Ascending aorta (tissue), 2 donors: Measurements from ENCODE around the gene RXRA. TPM values are rescaled to one million over a fixed set of nuclear protein-coding genes. Genes with fewer than 3 reads are reported as not detected.
A peak's percentile ranks its signal among the peaks of the same experiment; 100 is the strongest.

ENCODE experiments used
- DNase-seq, 2 donors: peaks; one replicate each; pipeline ENCODE4 v3.0.0-alpha.2; 2019; ENCODE audit warnings: low spot score in 2 of 2
- H3K27ac ChIP-seq, 2 donors: fragments of 200-600 bp; sonication (generic); one replicate each; pipeline ENCODE4 v1.5.1; 2016 to 2017; ENCODE audit warnings: mild to moderate bottlenecking in 1 of 2
- H3K27me3 ChIP-seq: fragments of 200-600 bp; sonication (generic); one replicate; pipeline ENCODE4 v1.5.1; 2017
- H3K36me3 ChIP-seq, 2 donors: fragments of 200-600 bp; sonication (generic); one replicate each; pipeline ENCODE4 v1.5.1; 2016
- H3K4me1 ChIP-seq, 2 donors: fragments of 200-600 bp; sonication (generic); one replicate each; pipeline ENCODE4 v1.5.1; 2016 to 2017; ENCODE audit warnings: mild to moderate bottlenecking in 1 of 2
- H3K4me3 ChIP-seq, 2 donors: fragments of 200-600 bp; sonication (generic); one replicate each; pipeline ENCODE4 v1.5.1; 2016 to 2017; ENCODE audit warnings: mild to moderate bottlenecking in 1 of 2
- H3K9me3 ChIP-seq, 2 donors: fragments of 200-600 bp; sonication (generic); one replicate each; pipeline ENCODE4 v1.5.1; 2016
- intact Hi-C: fragments of 100-400 bp; cut with DNase I; formaldehyde crosslinking; loops from one replicate; pipeline ENCODE4 v1.15.1; 2023
- total RNA-seq: library from RNA; depleted of rRNA; stranded (reverse); fragments of >200 nt; gene quantifications from one replicate; pipeline ENCODE4 v1.1.0, GENCODE V29; 2016
- TF ChIP-seq, protein P1 (sequence below), 3 experiments: fragments of 200-600 bp in 2 of 3; fragments of 450-650 bp in 1 of 3; sonication (generic) in 2 of 3; IDR thresholded peaks; one replicate each; pipeline ENCODE4 v1.5.1; 2016 to 2019; ENCODE audit warnings: antibody characterized with exemption in 3 of 3, mild to moderate bottlenecking in 1 of 3, moderate library complexity in 1 of 3

RXRA gene
- total RNA-seq, 1 donor from 2014 or later, result 64.1 TPM

DNA sequence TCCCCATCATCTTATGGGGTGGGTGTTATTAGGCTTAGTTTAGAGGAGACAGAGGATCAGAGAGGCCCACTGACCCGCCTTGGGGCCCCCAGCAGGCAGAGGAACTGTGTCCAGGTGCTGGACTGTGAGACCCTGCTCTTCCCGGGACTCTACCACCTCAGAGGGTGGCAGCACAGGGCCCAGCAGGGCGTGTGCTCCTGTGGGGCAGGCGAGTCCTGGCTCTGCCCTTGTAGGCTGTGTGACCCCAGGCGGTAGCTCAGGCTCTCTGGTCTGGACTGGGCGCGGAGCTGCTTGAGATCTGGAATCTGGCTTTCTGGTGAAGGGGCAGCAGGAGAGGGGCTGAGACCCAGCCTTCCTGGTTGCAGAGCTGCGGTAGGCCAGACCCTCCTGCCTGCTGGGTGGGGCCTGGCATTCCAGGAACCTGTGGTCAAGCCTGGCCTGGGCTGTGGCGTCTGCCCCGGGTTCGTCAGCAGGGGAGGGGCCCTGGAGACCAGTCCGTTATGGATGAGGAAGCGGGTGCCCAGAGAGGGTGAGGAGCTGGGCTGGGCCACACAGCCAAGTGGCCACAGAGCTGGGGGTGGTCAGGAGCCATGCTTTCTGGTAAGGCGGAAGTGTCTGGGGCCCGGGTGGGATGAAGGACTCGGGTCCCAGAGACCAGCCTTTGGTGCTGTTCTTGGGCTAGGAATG is 46.5 kb downstream of the RXRA start:
- DNase-seq, result peak; percentile 43 to 79
- H3K9me3 ChIP-seq, result no peaks in the 10 kb centered on the region
- intact Hi-C loops, result no loop called here
- no peak overlapping the region for H3K4me3 ChIP-seq
- H3K4me1 ChIP-seq, result peaks cover 29 to 63% of the 10 kb centered on the region in 2 donors
- no peaks in the 10 kb centered on the region for H3K36me3 ChIP-seq
- TF ChIP-seq, protein P1, sequence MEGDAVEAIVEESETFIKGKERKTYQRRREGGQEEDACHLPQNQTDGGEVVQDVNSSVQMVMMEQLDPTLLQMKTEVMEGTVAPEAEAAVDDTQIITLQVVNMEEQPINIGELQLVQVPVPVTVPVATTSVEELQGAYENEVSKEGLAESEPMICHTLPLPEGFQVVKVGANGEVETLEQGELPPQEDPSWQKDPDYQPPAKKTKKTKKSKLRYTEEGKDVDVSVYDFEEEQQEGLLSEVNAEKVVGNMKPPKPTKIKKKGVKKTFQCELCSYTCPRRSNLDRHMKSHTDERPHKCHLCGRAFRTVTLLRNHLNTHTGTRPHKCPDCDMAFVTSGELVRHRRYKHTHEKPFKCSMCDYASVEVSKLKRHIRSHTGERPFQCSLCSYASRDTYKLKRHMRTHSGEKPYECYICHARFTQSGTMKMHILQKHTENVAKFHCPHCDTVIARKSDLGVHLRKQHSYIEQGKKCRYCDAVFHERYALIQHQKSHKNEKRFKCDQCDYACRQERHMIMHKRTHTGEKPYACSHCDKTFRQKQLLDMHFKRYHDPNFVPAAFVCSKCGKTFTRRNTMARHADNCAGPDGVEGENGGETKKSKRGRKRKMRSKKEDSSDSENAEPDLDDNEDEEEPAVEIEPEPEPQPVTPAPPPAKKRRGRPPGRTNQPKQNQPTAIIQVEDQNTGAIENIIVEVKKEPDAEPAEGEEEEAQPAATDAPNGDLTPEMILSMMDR (IDR thresholded peaks at IDR 0.05), result no peak
- H3K27me3 ChIP-seq, result no peaks in the 10 kb centered on the region
- H3K27ac ChIP-seq, result peak overlapping the region in 1 of 2 donors; percentile 43

DNA sequence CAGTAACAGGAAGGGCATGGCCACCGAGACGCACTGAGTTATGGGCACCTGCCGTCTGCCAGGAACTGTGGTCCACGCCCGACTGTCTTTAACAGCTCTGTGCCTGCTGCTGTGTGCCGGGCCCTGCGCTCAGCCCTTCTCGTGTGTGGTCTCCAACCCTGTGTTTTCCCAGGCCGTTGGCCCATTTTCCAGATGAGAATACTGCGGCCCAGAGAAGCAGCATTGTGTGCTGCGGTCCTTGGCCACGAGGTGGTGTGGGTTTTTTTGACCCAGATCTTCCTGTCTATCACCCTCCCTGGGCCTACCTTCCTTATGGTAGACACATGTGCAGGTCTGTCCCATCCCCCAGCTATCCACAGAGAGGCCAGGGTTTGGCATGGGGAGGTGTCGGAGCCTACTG is 47.0 kb downstream of the RXRA start:
- intact Hi-C loops, result no loop called here
- no peaks in the 10 kb centered on the region for H3K27me3 ChIP-seq
- no peaks in the 10 kb centered on the region for H3K36me3 ChIP-seq
- H3K9me3 ChIP-seq, result no peaks in the 10 kb centered on the region
- H3K27ac ChIP-seq, result peak overlapping the region in 1 of 2 donors; percentile 89
- H3K4me3 ChIP-seq, result no peak overlapping the region
- TF ChIP-seq, protein P1 (IDR thresholded peaks at IDR 0.05), result no peak
- H3K4me1 ChIP-seq, result peaks cover 34 to 63% of the 10 kb centered on the region in 2 donors
- DNase-seq, result no peak

DNA sequence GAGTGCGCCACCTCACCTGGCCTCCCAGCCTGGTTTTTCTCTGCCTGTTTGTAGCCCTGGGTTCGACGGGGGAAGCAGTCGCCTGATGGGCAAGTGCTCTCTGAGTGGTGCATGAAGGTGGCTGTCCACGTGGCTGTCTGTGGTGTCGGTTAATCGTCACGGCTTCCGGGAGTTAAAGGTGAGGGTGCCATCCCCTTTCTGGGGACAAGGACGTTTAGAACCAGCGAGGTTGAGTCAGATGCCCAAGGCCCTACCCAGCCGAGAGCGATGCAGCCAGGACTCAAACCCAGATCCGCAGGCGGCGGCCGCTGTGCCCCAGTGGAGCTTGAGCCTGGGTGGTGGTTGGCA is 47.7 kb downstream of the RXRA start:
- H3K27me3 ChIP-seq, result no peaks in the 10 kb centered on the region
- intact Hi-C loops, result no loop called here
- H3K4me3 ChIP-seq, result no peak overlapping the region
- no peaks in the 10 kb centered on the region for H3K9me3 ChIP-seq
- TF ChIP-seq, protein P1 (IDR thresholded peaks at IDR 0.05), result no peak
- H3K27ac ChIP-seq, result peak overlapping the region; percentile 85 to 89
- peaks cover 41 to 69% of the 10 kb centered on the region in 2 donors for H3K4me1 ChIP-seq
- H3K36me3 ChIP-seq, result no peaks in the 10 kb centered on the region
- DNase-seq, result no peak

DNA sequence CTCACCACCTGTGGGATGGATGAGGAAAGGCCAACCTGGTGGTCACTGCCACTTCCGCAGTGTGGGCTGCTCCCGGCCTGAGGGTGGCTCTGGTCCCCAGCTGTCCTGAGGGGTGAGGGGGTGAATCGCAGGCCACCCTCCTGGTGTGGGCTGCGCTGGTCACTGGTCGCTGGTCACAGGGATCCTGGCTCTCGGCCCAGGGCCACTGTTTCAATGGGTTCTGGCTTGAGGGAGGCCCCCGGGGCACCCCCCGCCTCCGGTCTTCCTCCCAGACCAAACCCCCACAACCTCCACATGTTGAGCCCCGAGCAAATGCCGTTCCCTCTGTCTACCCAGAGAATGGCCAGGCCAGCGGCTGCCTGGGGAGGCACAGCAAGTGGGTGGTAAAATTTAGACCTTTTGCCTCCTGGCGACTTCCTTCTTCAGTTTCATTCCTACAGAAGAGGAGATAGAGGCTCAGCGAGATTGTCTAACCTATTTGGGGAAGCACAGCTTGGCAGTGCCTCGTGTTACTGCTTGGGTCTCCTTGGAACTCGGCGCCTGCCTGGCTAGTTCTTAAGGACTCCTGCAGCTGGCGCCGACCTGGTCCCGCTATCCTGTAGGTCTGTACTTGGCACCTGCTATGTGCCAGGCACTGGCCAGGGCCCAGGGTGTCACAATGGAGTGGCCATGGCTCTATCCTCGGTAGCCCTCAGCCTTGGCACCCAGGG is 48.2 kb downstream of the RXRA start:
- Histone ChIP-seq H3K9me3 (no peaks in the 10 kb centered on the region), H3K36me3 (no peaks in the 10 kb centered on the region), H3K4me1 (peaks cover 45 to 75% of the 10 kb centered on the region in 2 donors), H3K4me3 (peak overlapping the region in 1 of 2 donors; percentile 35), H3K27ac (peak overlapping the region; percentile 85 to 89), H3K27me3 (no peaks in the 10 kb centered on the region)
- no peak for DNase-seq
- intact Hi-C loops, result loop anchor here (5.0 kb wide), 1 partner anchor 68 kb away; no protein-coding TSS in a partner anchor
- TF ChIP-seq, protein P1 (IDR thresholded peaks at IDR 0.05), result no peak

DNA sequence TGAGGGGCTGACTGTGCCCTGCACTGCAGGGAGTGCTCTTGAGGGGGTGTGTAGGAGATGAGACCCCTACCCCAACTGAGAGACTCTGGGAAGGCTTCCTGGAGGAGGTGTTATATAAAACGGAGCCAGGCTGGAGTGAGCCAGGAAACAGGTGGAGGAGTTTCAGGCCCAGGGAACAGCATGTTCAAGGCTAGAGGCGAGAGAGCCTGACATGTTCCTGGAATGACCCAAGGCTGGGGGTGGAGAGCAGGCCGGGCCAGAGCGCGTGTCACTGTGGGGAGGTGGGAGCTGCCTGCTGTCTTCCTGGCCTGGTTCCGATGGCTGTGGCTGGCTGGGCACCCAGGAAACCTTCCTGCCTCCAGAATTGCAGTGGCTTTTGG is 48.7 kb downstream of the RXRA start:
- Histone ChIP-seq H3K4me3 (peak overlapping the region; percentile 35 to 38), H3K27me3 (no peaks in the 10 kb centered on the region), H3K9me3 (no peaks in the 10 kb centered on the region), H3K4me1 (peaks cover 45 to 80% of the 10 kb centered on the region in 2 donors), H3K36me3 (no peaks in the 10 kb centered on the region), H3K27ac (peak overlapping the region; percentile 85 to 89)
- peak in 1 of 2 donors; percentile 80 for DNase-seq
- intact Hi-C loops, result loop anchor here (5.0 kb wide), 1 partner anchor 67 kb away; no protein-coding TSS in a partner anchor
- TF ChIP-seq, protein P1 (IDR thresholded peaks at IDR 0.05), result no peak
